Hepatic stellate cell (primary cell): ENCODE measurements around the gene RASEF.
A peak's percentile ranks its signal among the peaks of the same experiment; 100 is the strongest.
"Not testable (repeated sequence)": the region's sequence is repeated elsewhere in the genome, so short reads cannot be mapped to it uniquely, and the experiment has no call there.

Experiments used
- DNase-seq: peaks from one replicate; pipeline ENCODE4 v3.0.0; 2011; ENCODE audit warnings: low spot score

The RASEF gene

GRCh38 chr9:82970359-82970758, 92.6 kb downstream of the RASEF start:
- DNase-seq: no peak

GRCh38 chr9:82969291-82969690, 93.7 kb downstream of the RASEF start:
- DNase-seq: no peak

GRCh38 chr9:82968816-82969215, 94.1 kb downstream of the RASEF start:
- DNase-seq: no peak

- DNase-seq: no peak
Measured at GRCh38 chr9:82968388-82968787, 94.6 kb downstream of the RASEF start.

DNA sequence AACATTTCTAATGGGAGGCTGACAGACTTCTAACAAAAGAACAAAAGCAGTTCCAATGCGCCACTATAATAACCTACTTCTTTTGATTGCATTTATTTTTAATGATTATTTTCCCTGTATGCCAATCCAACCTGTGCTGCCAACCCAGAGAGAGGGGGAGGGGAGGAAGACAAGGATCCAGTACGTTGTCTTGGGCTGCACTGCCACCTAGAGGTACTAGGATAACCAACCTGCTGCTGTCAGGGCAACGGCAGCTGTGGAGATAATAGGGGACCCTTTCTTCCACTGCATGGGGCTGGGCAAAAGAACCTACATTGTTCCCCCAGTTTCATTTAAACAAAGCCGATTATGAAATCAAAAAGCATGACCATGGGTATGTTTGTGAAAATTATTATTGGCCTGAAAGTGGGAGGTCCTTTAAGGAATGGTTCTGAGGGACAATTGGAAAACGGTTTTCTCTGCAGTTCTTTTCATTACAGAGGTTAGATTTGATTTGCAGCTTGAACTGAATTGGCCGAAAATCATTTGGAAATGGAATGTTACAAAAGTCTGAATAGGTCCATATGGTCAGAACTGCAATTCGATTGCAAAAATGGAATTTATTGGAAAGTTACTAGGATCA, 101.3 kb downstream of the RASEF start:
- DNase-seq: peak; percentile 41

- no peak for DNase-seq
Measured at GRCh38 chr9:82957529-82958379, 105.2 kb downstream of the RASEF start.

DNA sequence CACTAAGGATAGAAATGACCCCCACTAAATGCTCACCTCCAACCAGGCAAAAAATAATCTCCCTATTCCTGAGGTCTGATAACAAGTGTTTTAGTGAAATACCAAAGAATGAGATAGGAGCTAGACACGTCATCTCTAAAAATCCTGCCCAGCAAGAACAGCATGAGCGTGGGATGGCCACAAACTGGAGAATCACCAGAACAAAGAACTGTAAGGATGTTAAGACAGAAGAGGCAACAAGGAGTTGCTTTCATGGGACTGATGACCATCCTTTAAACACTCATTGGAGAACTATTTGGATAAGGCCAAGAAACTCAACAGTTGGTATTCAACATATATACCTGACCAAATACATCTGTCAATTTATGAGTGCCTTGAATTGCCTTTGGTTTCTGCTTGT, 113.7 kb downstream of the RASEF start:
- no peak for DNase-seq

GRCh38 chr9:82940376-82940775, 122.6 kb downstream of the RASEF start:
- DNase-seq: no peak

- no peak for DNase-seq
Measured at GRCh38 chr9:82939451-82939850, 123.5 kb downstream of the RASEF start.

DNA sequence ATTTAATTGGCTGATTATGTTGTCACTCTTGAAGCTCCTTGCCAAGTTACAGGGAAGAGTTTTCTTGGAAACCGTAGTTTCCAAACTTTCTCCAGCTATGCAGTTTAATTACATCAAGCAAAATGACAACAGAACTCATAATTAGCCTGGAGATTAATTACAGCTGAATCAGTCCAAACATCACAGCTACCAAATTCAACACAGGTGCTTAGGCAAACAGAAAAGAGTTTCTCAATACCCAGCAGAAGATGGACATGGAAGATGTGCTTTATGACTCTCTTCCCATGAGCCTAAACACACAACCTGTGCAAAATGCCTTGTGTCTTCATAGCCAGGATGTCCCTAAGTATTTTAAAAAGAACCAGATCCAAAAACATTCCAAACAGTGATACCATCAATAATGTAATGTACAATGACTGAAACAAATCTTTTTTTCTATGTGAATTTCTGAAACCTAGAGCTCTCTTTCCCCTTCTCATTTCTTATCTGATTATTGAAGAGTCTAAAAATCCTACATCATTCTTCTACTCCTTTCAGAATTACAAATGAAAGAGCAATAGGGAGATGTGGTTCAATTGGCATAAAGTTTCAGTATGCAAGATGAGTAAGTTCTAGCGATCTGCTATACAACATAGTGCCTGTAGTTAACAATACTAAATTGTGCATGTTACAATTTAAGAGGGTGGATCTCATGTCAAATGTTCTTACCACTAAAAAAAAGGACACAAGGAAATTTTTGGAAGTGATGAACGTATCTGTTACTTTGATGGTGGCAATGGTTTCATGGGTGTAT, 124.3 kb downstream of the RASEF start:
- DNase-seq: no peak

- not testable (repeated sequence) for DNase-seq
Measured at GRCh38 chr9:82936561-82936960, 126.4 kb downstream of the RASEF start.

GRCh38 chr9:82934949-82935348, 128.0 kb downstream of the RASEF start:
- DNase-seq: no peak

- DNase-seq: not testable (repeated sequence)
Measured at GRCh38 chr9:82934025-82934424, 128.9 kb downstream of the RASEF start.

GRCh38 chr9:82930116-82930515, 132.8 kb downstream of the RASEF start:
- no peak for DNase-seq
